Brain pericyte (primary cell): ENCODE results near the gene GADL1.

Experiments used
- DNase-seq: peaks from one replicate; pipeline ENCODE4 v3.0.0-alpha.2; 2012; ENCODE audit warnings: low read depth, low spot score

GADL1 gene, protein sequence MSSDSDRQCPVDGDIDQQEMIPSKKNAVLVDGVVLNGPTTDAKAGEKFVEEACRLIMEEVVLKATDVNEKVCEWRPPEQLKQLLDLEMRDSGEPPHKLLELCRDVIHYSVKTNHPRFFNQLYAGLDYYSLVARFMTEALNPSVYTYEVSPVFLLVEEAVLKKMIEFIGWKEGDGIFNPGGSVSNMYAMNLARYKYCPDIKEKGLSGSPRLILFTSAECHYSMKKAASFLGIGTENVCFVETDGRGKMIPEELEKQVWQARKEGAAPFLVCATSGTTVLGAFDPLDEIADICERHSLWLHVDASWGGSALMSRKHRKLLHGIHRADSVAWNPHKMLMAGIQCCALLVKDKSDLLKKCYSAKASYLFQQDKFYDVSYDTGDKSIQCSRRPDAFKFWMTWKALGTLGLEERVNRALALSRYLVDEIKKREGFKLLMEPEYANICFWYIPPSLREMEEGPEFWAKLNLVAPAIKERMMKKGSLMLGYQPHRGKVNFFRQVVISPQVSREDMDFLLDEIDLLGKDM

DNA sequence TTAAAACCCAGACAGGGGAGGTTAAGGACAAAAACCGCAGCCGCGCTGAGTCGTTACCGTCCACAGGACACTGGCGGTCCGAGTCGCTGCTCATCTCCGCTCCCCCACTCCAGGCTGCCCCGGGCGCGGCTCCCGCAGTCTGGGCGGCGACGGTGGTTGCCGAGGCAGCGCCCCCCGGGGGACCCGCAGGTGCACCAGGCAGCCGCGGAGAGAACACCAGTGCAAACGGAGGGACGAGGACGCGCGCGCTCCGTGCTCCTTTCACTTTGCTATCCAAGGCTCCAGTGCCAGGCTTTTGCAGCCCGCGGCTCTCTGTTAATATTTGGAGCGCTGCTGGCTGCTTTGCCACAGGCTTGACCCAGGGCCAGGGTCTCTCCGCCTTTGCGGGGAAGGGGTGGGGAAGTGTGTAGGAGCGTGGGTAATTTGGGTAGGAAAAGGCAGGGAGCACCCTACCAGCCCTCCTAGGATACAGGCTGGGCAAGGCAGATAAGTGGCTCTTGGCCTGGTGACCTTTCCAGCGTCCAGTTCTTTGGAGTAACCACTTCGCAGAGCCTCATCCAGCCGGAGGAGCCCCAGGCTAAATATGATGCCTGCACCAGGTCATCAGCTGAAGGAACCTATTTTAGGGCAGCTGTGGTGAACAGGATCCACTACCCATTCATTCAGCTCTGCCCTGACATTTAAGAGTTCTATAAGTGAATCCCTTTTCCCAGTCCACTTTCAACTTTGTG lies at the start of gene GADL1:
GADL1 (minus strand) TSS at position 141 of the 731 bp plus-strand sequence; CDS start at position 94, 47 bp downstream.
- no peak for DNase-seq

DNA sequence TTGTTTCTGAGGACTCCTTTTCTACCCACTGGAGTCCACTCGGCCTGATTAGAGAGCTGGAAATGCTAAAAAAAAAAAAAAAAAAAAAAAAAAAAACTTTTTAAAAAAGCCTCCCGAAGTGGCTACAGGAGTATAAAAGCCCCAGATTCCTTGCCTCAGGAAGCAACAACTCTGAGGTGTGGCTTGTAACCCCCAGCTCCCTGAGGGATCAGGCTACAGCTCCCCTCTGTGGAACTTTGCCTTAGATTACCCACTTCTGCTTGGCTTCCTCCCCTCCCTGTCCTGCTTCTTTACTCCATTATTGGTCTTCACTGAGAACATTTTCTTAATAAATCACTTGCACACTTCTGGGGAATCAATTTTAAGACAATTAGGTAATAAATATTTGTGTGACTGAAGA lies 49.7 kb upstream of the GADL1 start:
- no peak for DNase-seq

DNA sequence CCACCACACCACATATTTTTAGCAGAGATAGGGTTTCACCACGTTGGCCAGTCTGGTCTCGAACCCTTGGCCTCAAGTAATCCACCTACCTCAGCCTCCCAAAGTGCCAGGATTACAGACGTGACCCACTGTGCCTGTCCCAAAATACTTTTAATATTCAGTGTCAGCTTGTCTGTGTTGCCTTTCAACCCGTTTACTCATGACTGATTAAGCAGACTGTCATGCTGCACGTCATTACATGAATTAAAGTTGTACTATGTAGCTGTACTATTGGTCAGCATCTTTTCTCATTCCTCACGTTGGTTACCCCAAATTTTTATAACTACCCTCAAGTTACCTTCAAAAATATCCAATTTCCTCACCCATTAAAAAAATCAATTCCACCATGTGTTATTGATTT lies 48.7 kb upstream of the GADL1 start:
- DNase-seq: no peak

DNA sequence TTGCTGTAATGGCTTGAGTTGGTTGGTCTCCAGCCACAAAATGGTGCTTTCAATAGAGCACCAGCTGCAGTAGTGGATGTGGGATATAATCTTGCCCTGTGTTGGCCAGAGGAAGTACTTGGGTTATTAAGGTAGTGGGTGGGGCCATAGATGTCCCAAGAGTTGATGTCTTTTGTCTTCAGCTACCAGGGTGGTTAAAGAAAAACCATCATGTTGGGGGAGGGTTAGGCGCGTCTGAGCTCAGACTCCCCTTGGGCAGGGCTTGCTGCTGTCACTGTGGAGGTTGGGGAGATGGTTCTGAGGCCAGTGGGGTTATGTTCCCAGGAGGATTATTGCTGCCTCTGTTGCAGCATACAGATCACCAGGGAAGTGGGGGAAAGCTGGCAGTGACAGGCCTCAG lies 46.9 kb upstream of the GADL1 start:
- no peak for DNase-seq

DNA sequence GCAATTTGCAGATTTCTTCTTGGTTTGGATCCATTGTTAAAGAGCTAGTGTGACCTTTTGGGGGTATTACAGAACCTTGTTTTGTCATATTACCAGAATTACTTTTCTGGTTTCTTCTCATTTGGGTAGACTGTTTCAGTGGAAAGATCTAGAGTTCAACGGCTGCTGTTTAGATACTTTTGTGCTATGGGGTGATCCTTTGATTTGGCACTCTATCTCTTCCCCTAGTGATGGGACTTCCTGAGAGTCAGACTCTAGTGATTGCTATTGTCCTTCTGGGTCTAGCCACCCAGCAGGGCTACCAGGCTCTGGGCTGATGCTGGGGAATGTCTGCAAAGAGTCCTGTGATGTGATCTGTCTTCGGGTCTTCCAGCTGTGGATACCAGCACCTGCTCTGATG lies 46.3 kb upstream of the GADL1 start:
- no peak for DNase-seq

DNA sequence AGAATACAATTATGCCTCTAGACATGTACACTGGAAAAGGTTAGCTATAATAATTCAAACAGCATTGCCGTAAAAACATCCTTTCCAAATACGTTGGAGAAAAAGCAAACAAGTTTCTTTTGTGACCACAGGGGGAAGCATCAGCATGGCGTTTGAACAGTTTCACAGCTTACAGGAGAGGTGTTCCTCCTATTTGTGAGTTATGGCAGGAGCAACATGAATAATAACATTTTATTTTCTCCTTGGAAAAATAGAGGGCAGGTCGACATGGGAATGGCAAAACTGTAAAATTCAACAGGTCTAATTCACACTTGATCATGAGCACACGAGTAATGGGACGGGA lies 39.7 kb upstream of the GADL1 start:
- no peak for DNase-seq

DNA sequence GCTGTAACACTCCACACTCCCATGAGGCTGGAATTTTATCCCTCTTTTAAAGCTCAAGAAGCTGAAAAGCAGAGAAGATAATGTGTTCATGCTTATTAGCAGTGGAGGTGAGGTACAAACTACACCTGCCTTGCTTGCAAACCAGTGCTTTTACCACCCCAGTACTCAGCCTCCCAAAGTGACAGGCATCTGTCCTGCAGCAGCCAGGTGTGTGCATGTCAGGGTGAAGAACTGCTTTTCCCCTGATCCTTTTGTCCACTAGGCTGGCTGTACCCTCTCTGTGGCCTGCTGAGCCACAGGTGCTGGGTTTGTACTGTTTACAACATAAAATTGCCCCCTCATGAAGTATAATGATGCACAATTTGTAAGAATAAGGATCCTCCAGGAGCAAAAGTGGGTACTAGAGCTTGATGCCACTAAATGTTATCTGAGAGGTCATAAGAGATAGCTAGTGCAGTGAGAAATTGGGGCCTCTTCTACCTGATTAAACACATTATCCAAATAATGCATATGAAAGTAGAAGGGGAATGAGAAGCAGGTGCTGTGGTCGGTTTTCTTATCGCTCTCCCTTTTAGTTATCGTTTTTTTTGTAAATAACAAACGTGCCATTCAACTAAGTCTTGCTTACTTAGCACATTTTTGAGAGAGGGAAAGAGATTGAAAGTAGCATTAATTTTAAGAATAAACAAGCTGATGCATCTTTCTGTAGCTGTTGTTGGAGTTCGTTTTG lies 39.2 kb upstream of the GADL1 start:
- DNase-seq: no peak

DNA sequence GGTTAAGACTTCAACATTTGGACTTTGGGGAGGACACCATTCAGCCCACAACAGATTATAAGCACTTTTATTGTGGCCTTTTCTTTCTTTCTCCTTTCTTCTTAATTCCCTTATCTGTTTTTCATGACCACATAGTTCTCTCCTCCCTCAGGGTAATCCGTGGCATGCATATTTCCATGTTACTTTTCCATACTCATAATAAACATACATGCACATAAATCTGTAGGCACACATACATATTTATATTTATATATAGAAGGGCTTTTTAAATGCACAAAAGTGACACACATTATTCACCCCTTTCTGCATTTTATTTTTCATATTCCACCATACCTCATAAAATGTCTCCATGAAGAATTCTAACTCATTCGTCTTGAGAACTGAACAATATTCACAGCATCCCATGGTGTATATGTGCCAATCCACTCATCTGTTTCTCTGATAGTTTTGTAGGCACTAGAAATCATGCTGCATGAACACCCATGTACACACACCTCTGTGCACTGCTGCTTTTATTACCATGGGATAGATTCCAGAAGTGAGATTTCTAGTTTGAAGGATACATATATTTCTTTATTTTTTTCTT lies 38.1 kb upstream of the GADL1 start:
- DNase-seq: no peak

DNA sequence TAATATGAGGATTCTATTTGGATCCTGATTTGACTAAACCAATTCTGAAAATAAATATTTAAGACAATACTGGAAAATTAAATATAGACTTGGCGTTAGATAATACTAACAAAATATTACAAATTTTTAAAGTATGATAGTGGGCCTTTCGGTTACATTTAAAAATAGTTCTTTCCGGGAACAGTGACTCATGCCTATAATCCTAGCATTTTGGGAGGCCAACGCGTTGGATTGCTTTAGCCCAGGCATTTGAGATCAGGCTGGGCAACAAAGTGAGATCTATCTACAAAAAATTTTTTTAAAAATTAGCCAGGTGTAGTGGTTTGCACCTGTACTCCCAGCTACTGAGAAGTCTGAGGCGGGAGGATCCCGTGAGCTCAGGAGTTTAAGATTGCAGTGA lies 30.3 kb upstream of the GADL1 start:
- no peak for DNase-seq

DNA sequence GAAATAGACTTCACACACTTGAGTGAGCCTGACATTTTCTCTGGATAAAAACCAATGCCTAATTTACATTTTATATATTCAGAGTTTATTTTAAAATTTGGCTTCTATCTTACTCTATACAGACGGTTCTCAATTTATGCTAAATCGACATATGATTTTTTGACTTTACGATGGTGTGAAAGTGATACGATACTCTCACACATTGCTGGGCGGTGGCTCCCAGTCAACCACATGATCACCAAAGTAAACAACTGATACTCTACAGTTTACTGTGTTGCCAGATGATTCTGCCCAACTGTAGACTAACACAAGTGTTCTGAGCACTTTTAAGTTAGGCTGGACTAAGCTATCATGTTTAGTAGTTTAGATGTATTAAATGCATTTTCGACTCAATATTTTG lies 25.1 kb upstream of the GADL1 start:
- DNase-seq: no peak

DNA sequence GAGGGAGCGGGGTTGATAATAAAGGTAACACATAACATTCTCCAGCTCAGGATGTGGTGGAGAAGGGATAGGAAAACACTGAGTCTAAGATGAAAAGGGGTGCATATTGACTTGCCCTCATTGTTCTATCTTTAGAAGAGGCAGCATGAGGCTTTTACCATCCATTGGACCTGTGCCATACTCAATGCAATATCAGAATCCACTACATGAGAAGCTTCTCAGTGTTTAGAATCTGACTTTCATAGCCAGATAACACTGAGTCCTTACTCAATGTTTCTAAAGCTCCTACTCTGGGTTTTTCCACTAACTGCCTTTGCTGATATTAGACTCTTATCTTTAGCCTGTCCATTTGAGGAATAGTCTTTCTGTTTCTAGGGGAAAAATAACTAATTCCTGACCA lies 24.3 kb upstream of the GADL1 start:
- DNase-seq: no peak

DNA sequence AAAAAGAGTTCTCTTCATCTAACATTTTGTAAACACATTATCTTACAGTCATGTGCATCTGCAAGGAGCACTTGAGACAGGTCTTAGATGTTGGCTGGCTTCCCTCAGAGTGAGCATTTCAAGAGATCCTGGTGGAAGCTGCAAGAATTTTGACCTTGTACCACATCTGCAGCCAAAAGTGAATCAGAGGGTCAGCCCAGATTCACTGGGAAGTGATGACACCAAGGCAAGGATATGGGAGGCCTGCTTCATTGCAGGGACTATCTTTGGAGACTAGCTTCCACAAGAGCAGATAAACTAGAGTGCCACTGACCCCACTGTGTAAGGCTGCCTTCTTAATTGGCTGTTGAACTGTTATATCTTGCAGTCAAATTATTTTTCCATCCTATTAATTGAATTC lies 21.3 kb upstream of the GADL1 start:
- DNase-seq: no peak

DNA sequence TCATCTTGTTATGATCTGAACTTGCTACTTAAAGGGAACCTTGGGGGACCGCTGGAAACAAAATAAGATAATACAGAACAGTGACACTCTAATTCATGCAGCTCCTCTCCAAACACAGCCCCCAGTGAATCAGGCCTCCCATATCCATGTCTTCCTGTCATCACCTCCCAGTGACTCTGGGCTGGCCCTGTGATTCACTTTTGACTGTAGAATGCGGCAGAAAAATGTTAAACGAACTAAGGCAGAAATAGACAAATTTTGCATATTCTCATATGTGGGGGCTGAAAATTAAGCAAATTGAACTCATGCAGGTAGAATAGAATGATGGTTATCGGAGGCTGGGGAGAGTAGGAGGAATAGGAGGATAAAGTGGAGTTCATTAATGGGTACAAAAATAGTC lies 20.2 kb upstream of the GADL1 start:
- DNase-seq: no peak

DNA sequence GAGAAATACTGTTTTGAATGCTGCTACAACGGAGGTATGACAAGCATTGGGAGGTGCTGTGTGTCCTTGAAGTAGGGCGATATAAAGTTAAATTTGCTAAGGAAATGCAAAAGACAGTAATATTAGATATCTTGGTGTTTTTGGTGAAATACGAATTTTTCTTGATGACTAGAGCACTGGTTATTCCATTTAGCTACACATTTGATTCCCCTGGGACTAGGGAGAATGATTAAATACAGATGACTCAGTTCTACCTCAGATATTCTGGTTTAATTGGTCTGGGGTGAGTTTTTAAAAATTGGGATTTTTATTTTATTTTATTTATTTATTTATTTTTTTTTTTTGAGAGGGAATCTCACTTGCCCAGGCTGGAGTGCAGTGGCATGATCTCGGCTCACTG lies 18.7 kb upstream of the GADL1 start:
- DNase-seq: no peak

DNA sequence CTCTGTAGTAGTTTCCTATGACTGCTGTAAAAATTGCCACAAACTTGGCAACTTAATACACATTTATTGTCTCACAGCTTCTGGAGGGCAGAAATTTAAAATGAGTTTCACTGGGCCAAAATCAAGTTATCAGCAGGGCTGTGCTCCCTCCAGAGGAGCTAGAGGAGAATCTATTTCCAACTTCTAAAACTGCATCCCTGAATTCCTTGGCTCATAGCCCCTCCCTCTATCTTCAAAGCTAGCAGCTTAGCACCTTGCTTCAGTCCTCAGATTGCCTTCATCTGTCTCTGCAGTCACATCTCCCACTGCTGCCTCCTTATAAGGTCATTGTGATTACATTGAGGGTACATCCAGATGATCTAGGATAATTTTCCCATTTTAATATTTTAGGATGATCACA lies 17.8 kb upstream of the GADL1 start:
- DNase-seq: no peak

DNA sequence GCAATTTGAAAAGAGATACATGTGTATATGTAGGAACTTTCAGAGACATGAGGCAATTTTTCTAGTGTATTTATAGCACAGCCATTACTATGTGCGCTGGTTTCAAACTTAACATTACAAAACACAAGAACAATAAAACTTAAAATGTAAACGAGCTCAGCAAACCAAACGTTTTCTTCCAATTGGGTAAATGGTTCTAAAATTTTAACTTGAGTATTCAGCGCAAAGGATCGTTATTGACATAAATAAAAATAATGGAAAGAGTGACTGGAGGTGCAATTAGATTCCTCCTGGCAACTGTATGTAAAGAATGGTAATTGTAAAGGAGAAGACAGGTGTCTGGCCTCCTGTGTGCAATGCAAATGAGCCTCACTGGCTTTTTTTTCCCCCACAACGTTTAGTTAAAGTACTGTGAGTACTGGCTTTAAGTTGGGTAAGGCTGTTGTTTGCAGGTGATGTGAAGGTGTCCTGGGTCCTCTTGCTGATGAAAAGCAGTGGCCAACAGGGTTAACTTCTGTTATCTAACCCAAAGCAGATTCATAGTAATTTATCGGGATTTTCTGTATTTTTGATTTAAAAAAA lies 14.1 kb upstream of the GADL1 start:
- DNase-seq: no peak

DNA sequence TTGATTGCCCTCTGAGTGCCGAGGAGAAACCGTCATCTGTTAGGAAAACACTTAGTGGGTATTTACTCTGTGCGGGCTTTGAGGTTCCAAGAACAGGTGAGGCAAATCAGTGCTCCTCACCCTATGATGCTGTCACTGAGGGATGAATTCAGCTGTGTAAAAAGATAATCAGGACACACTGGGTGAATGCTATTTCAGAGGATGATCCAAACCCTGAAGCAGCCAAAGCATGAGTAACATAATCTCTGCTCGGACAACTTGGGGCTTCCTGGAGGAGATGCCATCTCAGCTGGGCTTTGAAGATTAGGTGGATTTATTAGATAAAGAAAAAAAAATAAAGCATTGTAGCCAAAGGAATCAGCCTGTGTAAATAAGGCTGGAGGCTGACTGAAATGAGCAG lies 10.5 kb upstream of the GADL1 start:
- DNase-seq: no peak

DNA sequence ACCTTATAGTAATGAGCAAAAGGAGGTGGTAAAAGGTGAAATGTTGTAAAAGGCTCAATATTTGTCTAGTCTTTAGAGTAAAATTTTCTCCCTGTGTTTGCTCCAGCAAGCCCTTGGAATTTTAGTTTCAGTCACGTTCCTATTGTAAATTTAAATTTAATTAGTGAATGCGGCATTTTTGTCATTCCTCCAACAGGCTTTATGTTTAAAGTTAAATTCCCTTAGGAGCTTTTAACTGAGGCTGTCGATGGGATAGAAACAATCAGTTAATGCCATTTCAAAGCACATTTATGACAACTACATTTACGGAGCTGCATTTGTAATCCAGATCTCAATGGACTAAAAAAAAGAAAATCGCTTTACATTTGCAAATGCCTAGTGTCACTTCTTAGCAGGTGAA lies 868 bp upstream of the GADL1 start:
- no peak for DNase-seq

DNA sequence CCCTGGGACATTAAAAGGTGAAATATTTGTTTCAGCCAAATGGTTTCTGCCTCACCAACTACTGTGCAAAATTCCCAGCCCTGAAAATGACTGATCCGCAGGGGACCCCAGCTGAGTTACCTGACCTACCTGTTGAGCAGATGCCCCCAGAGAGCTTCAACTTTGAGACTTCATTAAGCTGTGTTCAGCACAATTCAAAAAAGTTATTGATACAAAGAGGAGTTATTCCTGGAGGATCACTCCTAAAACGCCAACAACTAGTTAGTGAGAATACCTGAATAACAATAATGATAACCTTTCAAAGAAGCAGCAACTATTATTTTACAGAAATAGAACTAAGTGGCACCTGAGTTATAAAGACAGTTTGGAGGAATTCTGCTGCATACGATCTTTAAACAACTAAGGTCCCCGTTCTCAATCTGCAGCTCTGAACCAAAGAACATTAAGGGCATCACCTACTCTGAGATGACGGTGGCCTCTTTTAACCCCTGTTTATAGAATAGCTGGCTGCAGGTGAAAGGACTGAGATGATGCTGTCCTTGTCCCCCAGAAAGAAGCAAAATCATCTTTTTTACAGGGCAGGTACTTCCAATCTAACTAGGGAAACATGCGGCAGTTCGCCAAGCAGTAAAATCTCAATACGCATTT lies 659 bp downstream of the GADL1 start:
- no peak for DNase-seq

DNA sequence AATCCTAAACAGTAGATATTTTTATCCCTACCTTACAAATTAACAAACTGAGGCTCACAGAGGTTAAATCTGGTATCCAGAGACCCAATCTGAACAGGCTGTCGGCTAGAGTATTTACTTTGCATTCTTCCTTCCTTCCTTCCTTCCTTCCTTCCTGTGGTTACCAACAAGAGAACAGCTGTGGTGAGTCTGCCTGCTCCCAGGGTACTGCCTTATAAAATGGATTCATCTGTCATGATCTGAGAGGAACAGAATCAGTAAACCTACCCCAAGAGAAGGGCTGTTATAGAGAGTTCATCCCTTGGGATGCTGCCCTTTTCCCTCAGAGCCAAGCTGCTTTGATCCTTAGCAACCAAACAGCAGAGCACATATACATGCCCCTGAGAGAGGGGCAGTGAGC lies 3.6 kb downstream of the GADL1 start:
- no peak for DNase-seq

DNA sequence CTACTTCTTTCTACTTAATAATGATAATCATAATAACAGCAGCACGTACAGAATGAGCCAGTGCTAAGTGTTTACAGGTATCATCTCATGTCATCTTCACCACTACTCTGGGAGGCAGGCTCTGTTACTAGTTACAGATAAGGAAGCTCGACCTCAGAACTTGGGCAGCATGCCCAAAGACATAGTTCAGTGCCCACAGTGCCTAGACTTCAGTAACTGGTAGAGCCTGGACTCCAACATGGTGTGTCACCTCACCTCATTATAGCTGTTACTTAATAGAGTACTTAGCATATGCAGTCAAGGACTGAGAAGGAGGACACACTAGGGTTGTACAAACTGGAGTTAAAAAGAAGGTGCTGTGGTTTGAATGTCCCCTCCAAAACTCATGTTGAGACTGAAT lies 7.6 kb downstream of the GADL1 start:
- no peak for DNase-seq
